ENCODE results near the gene KHDRBS2. TPM values are rescaled to one million over a fixed set of nuclear protein-coding genes. Genes with fewer than 3 reads are reported as not detected.

The KHDRBS2 gene
- total and polyA plus RNA-seq, 2 donors (not counting 1 experiment from before 2014, with no cell fraction given): not detected

DNA sequence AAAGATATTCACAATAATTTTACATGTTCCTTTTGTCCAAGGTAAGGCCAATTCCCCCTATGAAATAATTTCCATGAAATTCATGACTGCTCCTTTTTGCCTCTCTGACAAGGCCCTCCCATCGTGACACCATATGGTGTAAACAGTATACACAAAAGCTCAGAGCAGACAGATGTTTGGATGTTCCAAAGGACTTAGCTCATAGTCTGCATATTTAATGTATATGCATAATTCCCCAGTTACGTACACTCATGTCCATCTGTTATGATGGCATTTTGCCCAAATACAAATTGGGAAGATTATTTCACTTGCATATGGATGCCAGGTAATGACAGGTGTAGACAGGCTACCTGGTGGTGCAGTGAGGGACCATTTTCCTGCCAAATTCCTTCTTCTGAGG lies 376.5 kb downstream of the KHDRBS2 start:
- no peak for TF ChIP-seq EZH2 (IDR thresholded peaks at IDR 0.05; ENCODE audit: low read length, missing control alignments)
- TF ChIP-seq, protein P1, sequence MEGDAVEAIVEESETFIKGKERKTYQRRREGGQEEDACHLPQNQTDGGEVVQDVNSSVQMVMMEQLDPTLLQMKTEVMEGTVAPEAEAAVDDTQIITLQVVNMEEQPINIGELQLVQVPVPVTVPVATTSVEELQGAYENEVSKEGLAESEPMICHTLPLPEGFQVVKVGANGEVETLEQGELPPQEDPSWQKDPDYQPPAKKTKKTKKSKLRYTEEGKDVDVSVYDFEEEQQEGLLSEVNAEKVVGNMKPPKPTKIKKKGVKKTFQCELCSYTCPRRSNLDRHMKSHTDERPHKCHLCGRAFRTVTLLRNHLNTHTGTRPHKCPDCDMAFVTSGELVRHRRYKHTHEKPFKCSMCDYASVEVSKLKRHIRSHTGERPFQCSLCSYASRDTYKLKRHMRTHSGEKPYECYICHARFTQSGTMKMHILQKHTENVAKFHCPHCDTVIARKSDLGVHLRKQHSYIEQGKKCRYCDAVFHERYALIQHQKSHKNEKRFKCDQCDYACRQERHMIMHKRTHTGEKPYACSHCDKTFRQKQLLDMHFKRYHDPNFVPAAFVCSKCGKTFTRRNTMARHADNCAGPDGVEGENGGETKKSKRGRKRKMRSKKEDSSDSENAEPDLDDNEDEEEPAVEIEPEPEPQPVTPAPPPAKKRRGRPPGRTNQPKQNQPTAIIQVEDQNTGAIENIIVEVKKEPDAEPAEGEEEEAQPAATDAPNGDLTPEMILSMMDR (conservative IDR thresholded peaks at IDR 0.05 in 1 of 2, IDR thresholded peaks at IDR 0.05 in 1 of 2; ENCODE audit: low read depth in 1 of 2, low read length in 2 of 2): no peak
- Histone ChIP-seq H3K9me3 (ENCODE audit: control insufficient read depth, insufficient read depth, low read depth, low read length) (no peaks in the 10 kb centered on the region), H3K4me2 (ENCODE audit: extremely low read depth, insufficient read depth, low read length) (no peak overlapping the region), H3K27me3 (ENCODE audit: control insufficient read depth, insufficient read depth, low read length) (no peaks in the 10 kb centered on the region), H4K20me1 (ENCODE audit: control insufficient read depth, extremely low read depth, insufficient read depth, low read length) (no peaks in the 10 kb centered on the region), H3K27ac (ENCODE audit: insufficient read depth, low read length) (no peak overlapping the region), H3K79me2 (ENCODE audit: control insufficient read depth, insufficient read depth, low read length) (no peaks in the 10 kb centered on the region), H3K4me3 (replicated peaks in 1 of 4; ENCODE audit: control extremely low read depth in 1 of 4, insufficient read depth in 1 of 4, low read depth in 3 of 4, low read length in 4 of 4) (no peak overlapping the region), H2AFZ (ENCODE audit: low read length) (no peak overlapping the region), H3K4me1 (ENCODE audit: control insufficient read depth, extremely low read depth, insufficient read depth, low read length) (no peaks in the 10 kb centered on the region), H3K9ac (ENCODE audit: insufficient read depth, low read length) (no peak overlapping the region), H3K36me3 (ENCODE audit: control insufficient read depth, insufficient read depth, low read length) (no peaks in the 10 kb centered on the region)
- DNase-seq (ENCODE audit: low read depth in 2 of 2): no peak

GRCh38 chr6:61901748-61902147 lies 384.3 kb downstream of the KHDRBS2 start:
- no peaks in the 10 kb centered on the region for H3K27me3 ChIP-seq (ENCODE audit: control insufficient read depth, insufficient read depth, low read length)
- no peaks in the 10 kb centered on the region for H3K79me2 ChIP-seq (ENCODE audit: control insufficient read depth, insufficient read depth, low read length)
- no peaks in the 10 kb centered on the region for H3K36me3 ChIP-seq (ENCODE audit: control insufficient read depth, insufficient read depth, low read length)
- H3K4me1 ChIP-seq (ENCODE audit: control insufficient read depth, extremely low read depth, insufficient read depth, low read length): no peaks in the 10 kb centered on the region
- TF ChIP-seq, protein P1 (conservative IDR thresholded peaks at IDR 0.05 in 1 of 2, IDR thresholded peaks at IDR 0.05 in 1 of 2; ENCODE audit: low read depth in 1 of 2, low read length in 2 of 2): no peak
- no peak for TF ChIP-seq EZH2 (IDR thresholded peaks at IDR 0.05; ENCODE audit: low read length, missing control alignments)
- no peak overlapping the region for H2AFZ ChIP-seq (ENCODE audit: low read length)
- H3K27ac ChIP-seq (ENCODE audit: insufficient read depth, low read length): no peak overlapping the region
- H3K4me3 ChIP-seq (replicated peaks in 1 of 4; ENCODE audit: control extremely low read depth in 1 of 4, insufficient read depth in 1 of 4, low read depth in 3 of 4, low read length in 4 of 4): no peak overlapping the region
- no peak for DNase-seq (ENCODE audit: low read depth in 2 of 2)
- H3K9me3 ChIP-seq (ENCODE audit: control insufficient read depth, insufficient read depth, low read depth, low read length): no peaks in the 10 kb centered on the region
- H3K9ac ChIP-seq (ENCODE audit: insufficient read depth, low read length): no peak overlapping the region
- no peaks in the 10 kb centered on the region for H4K20me1 ChIP-seq (ENCODE audit: control insufficient read depth, extremely low read depth, insufficient read depth, low read length)
- H3K4me2 ChIP-seq (ENCODE audit: extremely low read depth, insufficient read depth, low read length): no peak overlapping the region

GRCh38 chr6:61894536-61894935 lies 391.5 kb downstream of the KHDRBS2 start:
- H3K9ac ChIP-seq (ENCODE audit: insufficient read depth, low read length): no peak overlapping the region
- no peaks in the 10 kb centered on the region for H3K36me3 ChIP-seq (ENCODE audit: control insufficient read depth, insufficient read depth, low read length)
- TF ChIP-seq, protein P1 (conservative IDR thresholded peaks at IDR 0.05 in 1 of 2, IDR thresholded peaks at IDR 0.05 in 1 of 2; ENCODE audit: low read depth in 1 of 2, low read length in 2 of 2): no peak
- TF ChIP-seq EZH2 (IDR thresholded peaks at IDR 0.05; ENCODE audit: low read length, missing control alignments): no peak
- DNase-seq (ENCODE audit: low read depth in 2 of 2): no peak
- no peak overlapping the region for H3K27ac ChIP-seq (ENCODE audit: insufficient read depth, low read length)
- no peaks in the 10 kb centered on the region for H4K20me1 ChIP-seq (ENCODE audit: control insufficient read depth, extremely low read depth, insufficient read depth, low read length)
- H3K4me2 ChIP-seq (ENCODE audit: extremely low read depth, insufficient read depth, low read length): no peak overlapping the region
- H3K79me2 ChIP-seq (ENCODE audit: control insufficient read depth, insufficient read depth, low read length): no peaks in the 10 kb centered on the region
- H2AFZ ChIP-seq (ENCODE audit: low read length): no peak overlapping the region
- H3K4me3 ChIP-seq (replicated peaks in 1 of 4; ENCODE audit: control extremely low read depth in 1 of 4, insufficient read depth in 1 of 4, low read depth in 3 of 4, low read length in 4 of 4): no peak overlapping the region
- H3K27me3 ChIP-seq (ENCODE audit: control insufficient read depth, insufficient read depth, low read length): no peaks in the 10 kb centered on the region
- no peaks in the 10 kb centered on the region for H3K9me3 ChIP-seq (ENCODE audit: control insufficient read depth, insufficient read depth, low read depth, low read length)
- no peaks in the 10 kb centered on the region for H3K4me1 ChIP-seq (ENCODE audit: control insufficient read depth, extremely low read depth, insufficient read depth, low read length)

All from fibroblast of lung (primary cell).